Panc1 (cell line): ENCODE results near the gene SNX9.

Experiments used
- CTCF ChIP-seq: fragments of 450-650 bp; IDR thresholded peaks from 2 replicates; pipeline ENCODE4 v1.5.1; 2017; ENCODE audit warnings: mild to moderate bottlenecking
- POLR2AphosphoS5 ChIP-seq: IDR thresholded peaks from 2 replicates; pipeline ENCODE4 v1.6.1; 2012; ENCODE audit warnings: mild to moderate bottlenecking, low read depth, low read length, moderate library complexity
- SIN3A ChIP-seq: IDR thresholded peaks from 2 replicates; pipeline ENCODE4 v1.6.1; 2012; ENCODE audit warnings: low read depth, mild to moderate bottlenecking, low read length, moderate library complexity, borderline replicate concordance; ENCODE audit not compliant: insufficient read depth
- TCF7L2 ChIP-seq: IDR thresholded peaks from 2 replicates; pipeline ENCODE4 v1.6.1; 2011; ENCODE audit warnings: mild to moderate bottlenecking, low read depth, low read length, inconsistent platforms
- TF ChIP-seq, protein P1 (sequence below), 2 experiments: IDR thresholded peaks; 2 replicates each; pipeline ENCODE4 v1.6.1; 2011 to 2012; ENCODE audit warnings: low read depth in 2 of 2, control low read depth in 1 of 2, low read length in 1 of 2, mild to moderate bottlenecking in 1 of 2, moderate library complexity in 1 of 2; ENCODE audit not compliant: insufficient read depth in 1 of 2

GRCh38 chr6:157845493-157846259 is 22.6 kb downstream of the SNX9 start:
- TF ChIP-seq CTCF (no peak), SIN3A (no peak), POLR2AphosphoS5 (no peak), TCF7L2 (no peak)
- TF ChIP-seq, protein P1, sequence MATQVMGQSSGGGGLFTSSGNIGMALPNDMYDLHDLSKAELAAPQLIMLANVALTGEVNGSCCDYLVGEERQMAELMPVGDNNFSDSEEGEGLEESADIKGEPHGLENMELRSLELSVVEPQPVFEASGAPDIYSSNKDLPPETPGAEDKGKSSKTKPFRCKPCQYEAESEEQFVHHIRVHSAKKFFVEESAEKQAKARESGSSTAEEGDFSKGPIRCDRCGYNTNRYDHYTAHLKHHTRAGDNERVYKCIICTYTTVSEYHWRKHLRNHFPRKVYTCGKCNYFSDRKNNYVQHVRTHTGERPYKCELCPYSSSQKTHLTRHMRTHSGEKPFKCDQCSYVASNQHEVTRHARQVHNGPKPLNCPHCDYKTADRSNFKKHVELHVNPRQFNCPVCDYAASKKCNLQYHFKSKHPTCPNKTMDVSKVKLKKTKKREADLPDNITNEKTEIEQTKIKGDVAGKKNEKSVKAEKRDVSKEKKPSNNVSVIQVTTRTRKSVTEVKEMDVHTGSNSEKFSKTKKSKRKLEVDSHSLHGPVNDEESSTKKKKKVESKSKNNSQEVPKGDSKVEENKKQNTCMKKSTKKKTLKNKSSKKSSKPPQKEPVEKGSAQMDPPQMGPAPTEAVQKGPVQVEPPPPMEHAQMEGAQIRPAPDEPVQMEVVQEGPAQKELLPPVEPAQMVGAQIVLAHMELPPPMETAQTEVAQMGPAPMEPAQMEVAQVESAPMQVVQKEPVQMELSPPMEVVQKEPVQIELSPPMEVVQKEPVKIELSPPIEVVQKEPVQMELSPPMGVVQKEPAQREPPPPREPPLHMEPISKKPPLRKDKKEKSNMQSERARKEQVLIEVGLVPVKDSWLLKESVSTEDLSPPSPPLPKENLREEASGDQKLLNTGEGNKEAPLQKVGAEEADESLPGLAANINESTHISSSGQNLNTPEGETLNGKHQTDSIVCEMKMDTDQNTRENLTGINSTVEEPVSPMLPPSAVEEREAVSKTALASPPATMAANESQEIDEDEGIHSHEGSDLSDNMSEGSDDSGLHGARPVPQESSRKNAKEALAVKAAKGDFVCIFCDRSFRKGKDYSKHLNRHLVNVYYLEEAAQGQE (IDR thresholded peaks at IDR 0.05; ENCODE audit: insufficient read depth in 1 of 2, low read depth in 2 of 2, low read length in 1 of 2): no peak
